Peyer's patch (tissue), 4 donors: Measurements from ENCODE around the gene NUBP1. TPM values are rescaled to one million over a fixed set of nuclear protein-coding genes. Genes with fewer than 3 reads are reported as not detected.
A peak's percentile ranks its signal among the peaks of the same experiment; 100 is the strongest.

ENCODE experiments used
- DNase-seq, 3 donors: peaks; one replicate each; pipeline ENCODE4 v3.0.0-alpha.2; 2017 to 2019
- H3K27ac ChIP-seq, 4 donors: fragments of 200-600 bp; sonication (generic); one replicate each; pipeline ENCODE4 v1.5.1; 2016 to 2019
- H3K27me3 ChIP-seq, 2 donors: fragments of 200-600 bp; sonication (generic); one replicate each; pipeline ENCODE4 v1.5.1; 2019
- H3K36me3 ChIP-seq, 3 donors: fragments of 200-600 bp; sonication (generic); one replicate each; pipeline ENCODE4 v1.5.1; 2016 to 2019
- H3K4me1 ChIP-seq, 4 donors: fragments of 200-600 bp; sonication (generic); one replicate each; pipeline ENCODE4 v1.5.1; 2016 to 2019
- H3K4me3 ChIP-seq, 4 donors: fragments of 200-600 bp; sonication (generic); 1 replicate in 3 of 4; 2 replicates in 1 of 4; pipeline ENCODE4 v1.5.1; 2016 to 2019; ENCODE audit warnings: mild to moderate bottlenecking in 1 of 4
- H3K9me3 ChIP-seq, 4 donors: fragments of 200-600 bp; sonication (generic); one replicate each; pipeline ENCODE4 v1.5.1; 2016 to 2019; ENCODE audit warnings: mild to moderate bottlenecking in 1 of 4
- CTCF ChIP-seq, 6 experiments: fragments of 450-650 bp in 4 of 6; fragments of 200-600 bp in 2 of 6; sonication (generic) in 1 of 6; IDR thresholded peaks; one replicate each; pipeline ENCODE4 v1.5.1; 2017 to 2019; ENCODE audit warnings: antibody characterized with exemption in 6 of 6, mild to moderate bottlenecking in 3 of 6, moderate library complexity in 1 of 6
- POLR2A ChIP-seq, 2 donors: fragments of 450-650 bp; IDR thresholded peaks; one replicate each; pipeline ENCODE4 v1.5.1; 2017; ENCODE audit warnings: antibody characterized with exemption in 2 of 2, mild to moderate bottlenecking in 2 of 2, moderate library complexity in 2 of 2
- total RNA-seq, 4 donors: library from RNA; depleted of rRNA; stranded (reverse); fragments of >200 nt; gene quantifications; one replicate each; pipeline ENCODE4 v1.1.0, GENCODE V29; 2016

Gene NUBP1
- total RNA-seq, 4 donors from 2014 or later: 18.9 to 31.4 (median 23.9) TPM

- Histone ChIP-seq H3K36me3 (peaks cover 0 to 20% (median 0%) of the 10 kb centered on the region in 3 donors), H3K4me1 (peaks cover 0 to 12% (median 2%) of the 10 kb centered on the region in 4 donors), H3K27me3 (no peaks in the 10 kb centered on the region), H3K27ac (peak overlapping the region; percentile 92 to 99 (median 94)), H3K9me3 (no peaks in the 10 kb centered on the region), H3K4me3 (peak overlapping the region; percentile 53 to 67 (median 64))
- peak in 1 of 3 donors; percentile 62 for DNase-seq
- TF ChIP-seq POLR2A (IDR thresholded peaks at IDR 0.05) (no peak), CTCF (IDR thresholded peaks at IDR 0.05) (no peak)
Observed at GRCh38 chr16:10744370-10745030, 858 bp downstream of the NUBP1 start.

- H3K27me3 ChIP-seq: no peaks in the 10 kb centered on the region
- no peak for DNase-seq
- no peak overlapping the region for H3K4me3 ChIP-seq
- TF ChIP-seq CTCF (IDR thresholded peaks at IDR 0.05) (no peak), POLR2A (IDR thresholded peaks at IDR 0.05) (no peak)
- H3K4me1 ChIP-seq: peaks cover 0 to 12% (median 2%) of the 10 kb centered on the region in 4 donors
- H3K36me3 ChIP-seq: peaks cover 0 to 32% (median 0%) of the 10 kb centered on the region in 3 donors
- no peak overlapping the region for H3K27ac ChIP-seq
- H3K9me3 ChIP-seq: no peaks in the 10 kb centered on the region
Observed at GRCh38 chr16:10745841-10746240, 2.2 kb downstream of the NUBP1 start.

- TF ChIP-seq CTCF (IDR thresholded peaks at IDR 0.05): no peak
- TF ChIP-seq POLR2A (IDR thresholded peaks at IDR 0.05): no peak
- H3K36me3 ChIP-seq: peaks cover 0 to 66% (median 0%) of the 10 kb centered on the region in 3 donors
- no peak for DNase-seq
Observed at GRCh38 chr16:10750793-10751192, 7.2 kb downstream of the NUBP1 start.

GRCh38 chr16:10751291-10751697, 7.7 kb downstream of the NUBP1 start:
- Histone ChIP-seq H3K27me3 (no peaks in the 10 kb centered on the region), H3K4me3 (no peak overlapping the region), H3K36me3 (peaks cover 0 to 69% (median 0%) of the 10 kb centered on the region in 3 donors), H3K4me1 (peaks cover 0 to 6% (median 0%) of the 10 kb centered on the region in 4 donors), H3K9me3 (no peaks in the 10 kb centered on the region), H3K27ac (peak overlapping the region in 2 of 4 donors; percentile 49 to 52)
- peak in 2 of 3 donors; percentile 26 to 62 for DNase-seq
- peak in 2 of 6 experiments; percentile 19 to 27 for TF ChIP-seq CTCF (IDR thresholded peaks at IDR 0.05)
- TF ChIP-seq POLR2A (IDR thresholded peaks at IDR 0.05): no peak

More at GRCh38 chr16:10750793-10751192, 7.2 kb downstream of the NUBP1 start:
- H3K4me1 ChIP-seq: peaks cover 0 to 6% (median 0%) of the 10 kb centered on the region in 4 donors
- H3K4me3 ChIP-seq: no peak overlapping the region
- H3K9me3 ChIP-seq: no peaks in the 10 kb centered on the region
- no peaks in the 10 kb centered on the region for H3K27me3 ChIP-seq
- H3K27ac ChIP-seq: peak overlapping the region in 3 of 4 donors; percentile 26 to 52 (median 49)

GRCh38 chr16:10752843-10753523, 9.3 kb downstream of the NUBP1 start:
- TF ChIP-seq POLR2A (IDR thresholded peaks at IDR 0.05) (no peak), CTCF (IDR thresholded peaks at IDR 0.05) (no peak)
- H3K36me3 ChIP-seq: peaks cover 0 to 77% (median 0%) of the 10 kb centered on the region in 3 donors
- no peaks in the 10 kb centered on the region for H3K9me3 ChIP-seq
- H3K27ac ChIP-seq: peak overlapping the region in 2 of 4 donors; percentile 19 to 57
- H3K27me3 ChIP-seq: no peaks in the 10 kb centered on the region
- peaks cover 0 to 6% (median 0%) of the 10 kb centered on the region in 4 donors for H3K4me1 ChIP-seq
- DNase-seq: peak in 2 of 3 donors; percentile 85 to 90
- no peak overlapping the region for H3K4me3 ChIP-seq
